ENCODE measurements around the gene SLC19A3.
"Not testable (repeated sequence)": the region's sequence is repeated elsewhere in the genome, so short reads cannot be mapped to it uniquely, and the experiment has no call there.

Gene SLC19A3

DNA sequence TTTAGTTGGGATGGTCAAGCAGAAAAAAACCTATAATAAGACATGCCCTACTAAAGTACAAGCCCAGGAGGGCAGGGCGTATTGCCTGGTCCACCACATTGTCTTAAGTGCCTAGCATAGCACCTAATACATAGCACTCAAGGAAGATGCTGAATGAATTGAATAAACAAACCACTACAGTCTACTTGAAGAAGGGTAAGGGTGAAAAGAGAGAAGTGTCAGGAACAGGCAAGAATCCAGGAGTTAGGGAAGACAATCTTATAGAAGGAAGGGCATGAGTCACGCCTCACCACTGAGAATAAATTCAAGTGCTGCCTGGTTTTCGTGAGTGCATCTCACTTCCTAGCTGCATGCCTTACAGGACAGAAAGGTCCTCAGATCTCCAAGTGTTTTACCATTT, 13.9 kb downstream of the SLC19A3 start:
- DNase-seq (ENCODE audit: insufficient read length, low spot score) (no peak), FAIRE-seq (no peak)
- TF ChIP-seq POLR2AphosphoS5 (IDR thresholded peaks at IDR 0.05; ENCODE audit: low read depth, low read length), result no peak
- TF ChIP-seq SPI1 (IDR thresholded peaks at IDR 0.05; ENCODE audit: low read depth, low read length), result no peak
- no peak for TF ChIP-seq POLR2A (IDR thresholded peaks at IDR 0.05; ENCODE audit: low read depth, low read length)
- no peak for TF ChIP-seq TAF1 (IDR thresholded peaks at IDR 0.05; ENCODE audit: low read depth, low read length)
- no peak for TF ChIP-seq PAX5 (IDR thresholded peaks at IDR 0.05; ENCODE audit: insufficient read depth, low read length, severe bottlenecking)
- no peak for TF ChIP-seq POU2F2 (IDR thresholded peaks at IDR 0.05; ENCODE audit: low read depth, low read length)

DNA sequence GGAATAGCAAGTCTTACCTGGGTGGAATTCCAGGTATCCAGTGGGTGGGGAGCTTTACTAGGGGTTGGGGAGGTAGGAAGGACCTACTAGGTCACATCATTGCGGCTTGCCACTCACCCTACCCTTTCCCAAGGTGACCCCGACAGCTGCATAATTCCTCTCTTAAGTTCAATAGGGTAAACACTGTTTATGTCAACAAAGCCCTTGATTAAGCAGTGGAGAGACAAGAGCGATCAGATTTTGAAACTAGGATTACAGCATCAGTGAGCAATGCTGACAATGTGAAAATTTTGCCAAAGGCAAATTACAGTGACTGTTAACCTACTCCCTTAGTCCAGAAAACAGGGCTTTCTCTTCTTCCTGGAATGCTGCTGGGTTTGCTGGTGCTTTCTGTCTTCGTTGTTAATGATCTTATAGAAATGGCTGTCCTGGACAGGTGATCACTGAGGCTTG, 14.5 kb downstream of the SLC19A3 start:
- TF ChIP-seq SPI1 (IDR thresholded peaks at IDR 0.05; ENCODE audit: low read depth, low read length) (no peak), POLR2A (IDR thresholded peaks at IDR 0.05; ENCODE audit: low read depth, low read length) (no peak), POU2F2 (IDR thresholded peaks at IDR 0.05; ENCODE audit: low read depth, low read length) (no peak), POLR2AphosphoS5 (IDR thresholded peaks at IDR 0.05; ENCODE audit: low read depth, low read length) (no peak), TAF1 (IDR thresholded peaks at IDR 0.05; ENCODE audit: low read depth, low read length) (no peak), PAX5 (IDR thresholded peaks at IDR 0.05; ENCODE audit: insufficient read depth, low read length, severe bottlenecking) (no peak)
- DNase-seq (ENCODE audit: insufficient read length, low spot score), result no peak
- no peak for FAIRE-seq

DNA sequence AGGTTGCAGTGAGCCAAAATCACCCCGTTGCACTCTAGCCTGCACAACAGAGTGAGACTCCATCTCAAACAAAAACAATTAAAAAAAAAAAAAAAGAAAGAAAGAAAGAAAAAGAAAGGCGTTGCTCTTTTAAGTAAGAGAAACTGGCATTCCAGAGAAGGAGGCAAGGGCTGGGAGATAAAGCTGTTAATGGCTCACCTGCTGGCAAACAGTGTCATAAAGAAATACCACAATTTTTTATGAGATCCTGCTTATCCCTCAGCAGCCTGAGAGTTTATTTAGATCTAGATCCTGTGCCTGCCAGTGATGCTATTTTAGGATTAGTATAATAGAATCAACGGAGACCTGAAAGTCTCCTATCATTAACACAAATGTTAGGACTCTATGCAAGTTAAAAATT, 16.3 kb downstream of the SLC19A3 start:
- FAIRE-seq, result no peak
- no peak for DNase-seq (ENCODE audit: insufficient read length, low spot score)
- TF ChIP-seq SPI1 (IDR thresholded peaks at IDR 0.05; ENCODE audit: low read depth, low read length) (no peak), TAF1 (IDR thresholded peaks at IDR 0.05; ENCODE audit: low read depth, low read length) (no peak), PAX5 (IDR thresholded peaks at IDR 0.05; ENCODE audit: insufficient read depth, low read length, severe bottlenecking) (no peak), POU2F2 (IDR thresholded peaks at IDR 0.05; ENCODE audit: low read depth, low read length) (no peak), POLR2A (IDR thresholded peaks at IDR 0.05; ENCODE audit: low read depth, low read length) (no peak), POLR2AphosphoS5 (IDR thresholded peaks at IDR 0.05; ENCODE audit: low read depth, low read length) (no peak)

DNA sequence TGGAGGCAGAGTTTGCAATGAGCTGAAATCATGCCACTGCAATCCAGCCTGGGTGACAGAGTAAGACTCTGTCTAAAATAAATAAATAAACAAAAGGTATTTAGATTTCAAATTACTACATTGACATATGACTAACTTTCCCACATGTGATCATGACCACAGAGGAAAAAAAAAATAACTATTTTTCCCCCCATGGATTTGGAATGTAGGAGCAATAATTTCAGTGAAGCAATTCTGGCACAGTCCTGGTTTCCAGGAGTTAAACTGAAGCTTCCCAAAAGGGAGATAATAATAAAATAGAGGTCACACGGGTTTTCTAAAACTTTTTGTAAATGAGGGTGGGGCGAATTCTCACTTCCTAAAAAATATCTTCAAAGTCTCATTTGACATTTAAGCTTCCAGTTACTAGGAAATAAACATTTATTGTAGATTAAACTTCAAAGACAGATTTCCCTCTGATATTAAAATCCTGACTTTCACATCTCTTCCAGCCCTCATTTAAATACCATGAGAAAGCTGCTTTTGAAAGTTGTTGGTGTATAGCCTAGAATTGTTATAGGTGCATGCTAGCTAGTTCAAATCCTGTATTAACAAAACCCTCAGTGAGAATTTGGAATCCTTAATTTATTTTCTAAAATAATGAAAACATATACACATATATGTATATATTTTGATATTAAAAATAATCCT, 20.7 kb downstream of the SLC19A3 start:
- FAIRE-seq (no peak), DNase-seq (ENCODE audit: insufficient read length, low spot score) (no peak)

DNA sequence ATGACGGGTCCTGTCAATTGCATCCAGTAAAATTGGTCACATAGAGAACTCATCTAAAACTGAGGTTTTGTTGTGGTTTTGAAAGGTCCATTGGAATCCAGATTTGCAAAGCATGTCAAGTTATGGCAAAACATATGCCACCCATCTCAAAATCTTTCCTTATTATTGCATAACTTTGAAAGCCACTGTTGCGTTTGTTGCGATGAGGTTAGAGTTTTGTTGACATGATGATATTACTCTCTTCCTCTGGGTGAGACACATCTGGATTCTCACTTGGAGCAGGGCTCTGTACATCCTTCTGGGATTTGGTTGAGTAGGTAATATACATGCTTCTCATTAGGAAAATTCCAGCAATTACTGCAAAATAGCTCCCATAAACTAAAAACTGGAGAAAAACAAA, 30.6 kb downstream of the SLC19A3 start:
- FAIRE-seq, result no peak
- TF ChIP-seq POLR2AphosphoS5 (IDR thresholded peaks at IDR 0.05; ENCODE audit: low read depth, low read length), result no peak
- no peak for TF ChIP-seq SPI1 (IDR thresholded peaks at IDR 0.05; ENCODE audit: low read depth, low read length)
- no peak for TF ChIP-seq POLR2A (IDR thresholded peaks at IDR 0.05; ENCODE audit: low read depth, low read length)
- no peak for TF ChIP-seq POU2F2 (IDR thresholded peaks at IDR 0.05; ENCODE audit: low read depth, low read length)
- no peak for TF ChIP-seq TAF1 (IDR thresholded peaks at IDR 0.05; ENCODE audit: low read depth, low read length)
- TF ChIP-seq PAX5 (IDR thresholded peaks at IDR 0.05; ENCODE audit: insufficient read depth, low read length, severe bottlenecking), result no peak
- no peak for DNase-seq (ENCODE audit: insufficient read length, low spot score)

More for the DNA sequence above, 20.7 kb downstream of the SLC19A3 start:
- TF ChIP-seq POU2F2 (IDR thresholded peaks at IDR 0.05; ENCODE audit: low read depth, low read length), result no peak

DNA sequence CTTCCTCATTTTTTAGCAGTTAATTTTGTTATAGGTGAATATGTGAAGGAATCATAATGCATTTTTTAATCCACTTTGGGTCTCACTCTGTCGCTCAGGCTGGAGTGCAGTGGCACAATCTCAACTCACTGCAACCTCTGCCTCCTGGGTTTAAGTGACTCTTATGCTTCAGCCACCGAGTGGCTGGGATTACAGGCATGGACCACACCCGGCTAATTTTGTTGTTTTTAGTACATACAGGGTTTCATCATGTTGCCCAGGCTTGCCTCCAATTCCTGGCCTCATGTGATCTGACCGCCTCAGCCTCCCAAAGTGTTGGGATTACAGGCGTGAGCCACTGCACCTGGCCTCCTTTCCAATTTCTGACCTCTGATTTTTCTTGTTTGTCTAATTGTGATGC, 33.6 kb downstream of the SLC19A3 start:
- no peak for FAIRE-seq
- TF ChIP-seq PAX5 (IDR thresholded peaks at IDR 0.05; ENCODE audit: insufficient read depth, low read length, severe bottlenecking) (no peak), TAF1 (IDR thresholded peaks at IDR 0.05; ENCODE audit: low read depth, low read length) (no peak), POLR2A (IDR thresholded peaks at IDR 0.05; ENCODE audit: low read depth, low read length) (no peak), POLR2AphosphoS5 (IDR thresholded peaks at IDR 0.05; ENCODE audit: low read depth, low read length) (no peak), POU2F2 (IDR thresholded peaks at IDR 0.05; ENCODE audit: low read depth, low read length) (no peak), SPI1 (IDR thresholded peaks at IDR 0.05; ENCODE audit: low read depth, low read length) (no peak)
- no peak for DNase-seq (ENCODE audit: insufficient read length, low spot score)

DNA sequence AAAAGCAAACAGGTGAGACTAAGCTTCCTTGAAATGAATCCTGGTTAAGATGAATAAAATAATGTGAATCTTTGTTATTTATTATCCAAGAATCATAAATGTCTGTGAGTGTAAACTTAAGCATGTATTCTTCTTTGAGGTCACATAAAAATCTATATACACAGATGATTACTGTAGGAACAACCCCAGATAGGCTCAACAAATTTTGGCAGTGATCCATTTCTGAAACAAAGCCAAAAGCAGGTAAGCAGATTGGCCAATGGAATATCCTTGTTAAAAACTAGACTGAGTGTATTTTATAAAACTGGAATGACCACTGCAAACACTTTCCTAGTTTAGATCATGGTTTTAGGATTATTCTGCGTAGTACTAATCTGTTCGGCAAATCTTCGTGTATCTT, 39.9 kb downstream of the SLC19A3 start:
- TF ChIP-seq POU2F2 (IDR thresholded peaks at IDR 0.05; ENCODE audit: low read depth, low read length) (no peak), TAF1 (IDR thresholded peaks at IDR 0.05; ENCODE audit: low read depth, low read length) (no peak), POLR2A (IDR thresholded peaks at IDR 0.05; ENCODE audit: low read depth, low read length) (no peak), SPI1 (IDR thresholded peaks at IDR 0.05; ENCODE audit: low read depth, low read length) (no peak), POLR2AphosphoS5 (IDR thresholded peaks at IDR 0.05; ENCODE audit: low read depth, low read length) (no peak), PAX5 (IDR thresholded peaks at IDR 0.05; ENCODE audit: insufficient read depth, low read length, severe bottlenecking) (no peak)
- FAIRE-seq (no peak), DNase-seq (ENCODE audit: insufficient read length, low spot score) (no peak)

DNA sequence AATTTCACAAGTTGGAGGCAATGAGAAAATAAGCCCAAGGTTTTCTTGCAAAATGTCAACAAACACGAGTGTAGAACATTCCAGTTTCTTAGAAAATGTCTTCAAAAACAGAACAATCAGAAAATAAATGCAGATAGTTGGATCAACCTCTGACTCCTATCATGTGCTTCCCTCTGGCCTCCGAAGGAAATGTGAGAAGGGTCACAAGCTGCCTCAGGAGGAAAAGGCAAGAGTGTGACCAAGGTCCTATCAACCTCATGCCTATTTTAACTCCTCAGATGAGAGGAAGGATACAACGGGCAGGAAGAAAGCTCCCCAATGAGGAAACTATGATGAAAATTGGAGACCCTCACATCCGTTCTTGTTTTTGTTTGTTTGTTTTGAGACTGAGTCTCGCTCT, 43.3 kb downstream of the SLC19A3 start:
- no peak for FAIRE-seq
- DNase-seq (ENCODE audit: insufficient read length, low spot score), result no peak

DNA sequence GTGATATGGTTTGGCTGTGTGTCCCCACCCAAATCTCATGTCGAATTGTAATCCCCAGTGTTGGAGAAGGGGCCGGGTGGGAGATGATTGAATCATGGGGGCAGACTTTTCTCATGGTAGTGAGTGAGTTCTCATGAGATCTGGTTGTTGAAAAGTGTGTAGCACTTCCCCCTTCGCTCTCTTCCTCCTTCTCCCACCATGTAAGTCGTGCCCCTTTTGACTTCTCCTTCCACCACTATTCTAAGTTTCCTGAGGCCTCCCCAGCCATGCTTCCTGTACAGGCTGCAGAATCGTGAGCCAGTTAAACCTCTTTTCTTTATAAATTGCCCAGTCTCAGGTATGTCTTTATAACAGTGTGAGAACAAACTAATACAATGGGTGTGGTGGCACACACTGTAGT, 44.2 kb downstream of the SLC19A3 start:
- FAIRE-seq; DNase-seq (ENCODE audit: insufficient read length, low spot score): not testable (repeated sequence)

More for the DNA sequence above, 43.3 kb downstream of the SLC19A3 start:
- TF ChIP-seq POLR2A (IDR thresholded peaks at IDR 0.05; ENCODE audit: low read depth, low read length) (no peak), POLR2AphosphoS5 (IDR thresholded peaks at IDR 0.05; ENCODE audit: low read depth, low read length) (no peak), SPI1 (IDR thresholded peaks at IDR 0.05; ENCODE audit: low read depth, low read length) (no peak), POU2F2 (IDR thresholded peaks at IDR 0.05; ENCODE audit: low read depth, low read length) (no peak), TAF1 (IDR thresholded peaks at IDR 0.05; ENCODE audit: low read depth, low read length) (no peak), PAX5 (IDR thresholded peaks at IDR 0.05; ENCODE audit: insufficient read depth, low read length, severe bottlenecking) (no peak)

DNA sequence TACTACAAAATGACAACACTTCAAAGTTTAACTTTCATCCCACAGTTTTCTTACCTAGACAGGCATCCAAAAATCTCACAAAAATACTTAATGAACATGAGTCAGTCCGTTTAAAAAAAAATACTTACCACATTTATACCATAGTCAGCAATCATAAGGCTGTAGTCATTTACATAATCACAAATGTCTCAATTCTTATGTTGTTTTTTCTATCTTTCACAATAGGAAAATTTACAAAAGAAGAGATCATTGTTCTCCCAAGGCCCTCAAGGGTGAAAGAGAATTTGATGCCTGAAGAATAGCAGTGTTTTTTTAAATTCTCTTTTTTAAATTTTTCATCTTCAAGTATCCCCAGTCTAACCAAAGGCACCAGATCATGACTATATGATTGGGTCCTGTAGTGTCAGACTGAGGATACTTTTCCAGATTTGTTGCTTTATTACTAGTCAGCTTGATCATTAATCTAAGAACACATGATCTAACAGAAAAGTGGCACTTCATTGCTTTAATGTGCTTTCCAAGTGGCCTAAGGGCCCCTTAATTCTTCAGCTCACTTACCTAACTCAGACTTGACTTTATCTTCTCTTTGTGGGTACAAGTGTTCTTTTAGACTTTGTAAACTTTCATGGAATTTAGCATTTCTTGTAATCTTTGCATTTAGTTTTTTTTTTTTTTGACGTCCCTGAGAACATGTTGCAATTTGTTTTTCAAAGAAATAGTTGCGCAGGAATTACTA, 46.5 kb downstream of the SLC19A3 start:
- TF ChIP-seq POU2F2 (IDR thresholded peaks at IDR 0.05; ENCODE audit: low read depth, low read length), result no peak
- no peak for TF ChIP-seq PAX5 (IDR thresholded peaks at IDR 0.05; ENCODE audit: insufficient read depth, low read length, severe bottlenecking)
- TF ChIP-seq TAF1 (IDR thresholded peaks at IDR 0.05; ENCODE audit: low read depth, low read length), result no peak
- TF ChIP-seq POLR2A (IDR thresholded peaks at IDR 0.05; ENCODE audit: low read depth, low read length), result no peak
- TF ChIP-seq POLR2AphosphoS5 (IDR thresholded peaks at IDR 0.05; ENCODE audit: low read depth, low read length), result no peak
- TF ChIP-seq SPI1 (IDR thresholded peaks at IDR 0.05; ENCODE audit: low read depth, low read length), result no peak
- FAIRE-seq (no peak), DNase-seq (ENCODE audit: insufficient read length, low spot score) (no peak)

DNA sequence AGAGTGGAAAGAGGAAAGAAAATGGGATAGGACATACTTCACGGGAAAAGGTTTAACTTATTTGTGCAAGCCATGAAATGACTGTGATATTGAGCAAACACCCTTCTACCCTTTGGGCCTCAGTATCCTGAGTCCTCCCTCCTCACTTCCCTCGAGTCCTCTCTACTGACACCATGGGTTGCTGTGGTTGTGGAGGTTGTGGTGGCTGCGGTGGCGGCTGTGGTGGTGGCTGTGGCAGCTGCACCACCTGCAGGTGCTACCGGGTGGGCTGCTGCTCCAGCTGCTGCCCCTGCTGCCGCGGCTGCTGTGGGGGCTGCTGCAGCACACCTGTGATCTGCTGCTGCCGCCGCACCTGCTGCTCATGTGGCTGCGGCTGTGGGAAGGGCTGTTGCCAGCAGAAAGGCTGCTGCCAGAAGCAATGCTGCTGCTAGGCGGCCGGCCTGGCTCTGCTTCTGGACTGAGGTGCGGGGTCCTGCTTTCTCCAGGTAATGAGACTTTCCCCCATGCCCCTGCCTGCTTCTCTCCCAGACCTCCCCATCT, 51.1 kb downstream of the SLC19A3 start, which contains the start of gene SCYGR5:
TSS of gene SCYGR5 (plus strand) at position 174 of the 540 bp plus-strand sequence. CDS start at position 174, 0 bp downstream.
- FAIRE-seq; DNase-seq (ENCODE audit: insufficient read length, low spot score): not testable (repeated sequence)

Measured in GM12891 (cell line).